ENCODE results near the gene GNL3L.
"Not testable (repeated sequence)": the region's sequence is repeated elsewhere in the genome, so short reads cannot be mapped to it uniquely, and the experiment has no call there.

GNL3L gene

GRCh38 chrX:54529552-54530356, at the start of gene GNL3L:
GNL3L (plus strand) TSS chrX:54530219; CDS start chrX:54532567, 2,348 bp downstream.
- DNase-seq (ENCODE audit: low read depth): peak; percentile 65

GRCh38 chrX:54482839-54483593, 47.0 kb upstream of the GNL3L start:
- no peak for DNase-seq (ENCODE audit: low read depth)

- no peak for DNase-seq (ENCODE audit: low read depth)
Measured at GRCh38 chrX:54483946-54484345, 46.1 kb upstream of the GNL3L start.

GRCh38 chrX:54484666-54485065, 45.4 kb upstream of the GNL3L start:
- no peak for DNase-seq (ENCODE audit: low read depth)

GRCh38 chrX:54489819-54490218, 40.2 kb upstream of the GNL3L start:
- not testable (repeated sequence) for DNase-seq (ENCODE audit: low read depth)

- DNase-seq (ENCODE audit: low read depth): peak; percentile 75
Measured at GRCh38 chrX:54492340-54492739, 37.7 kb upstream of the GNL3L start.

- no peak for DNase-seq (ENCODE audit: low read depth)
Measured at GRCh38 chrX:54494166-54494988, 35.6 kb upstream of the GNL3L start.

GRCh38 chrX:54494989-54495813, 34.8 kb upstream of the GNL3L start:
- DNase-seq (ENCODE audit: low read depth): no peak

- DNase-seq (ENCODE audit: low read depth): peak; percentile 24
Measured at GRCh38 chrX:54495814-54496516, 34.1 kb upstream of the GNL3L start, which contains the start of gene FGD1. FGD1 (minus strand) TSS chrX:54496234; CDS start chrX:54495432, 802 bp downstream.

- DNase-seq (ENCODE audit: low read depth): no peak
Measured at GRCh38 chrX:54496517-54496852, 33.5 kb upstream of the GNL3L start.

- no peak for DNase-seq (ENCODE audit: low read depth)
Measured at GRCh38 chrX:54496936-54497335, 33.1 kb upstream of the GNL3L start.

- no peak for DNase-seq (ENCODE audit: low read depth)
Measured at GRCh38 chrX:54509400-54509799, 20.6 kb upstream of the GNL3L start.

- DNase-seq (ENCODE audit: low read depth): no peak
Measured at GRCh38 chrX:54529151-54529550, 868 bp upstream of the GNL3L start.

- DNase-seq (ENCODE audit: low read depth): no peak
Measured at GRCh38 chrX:54530357-54530900, 410 bp downstream of the GNL3L start.

- no peak for DNase-seq (ENCODE audit: low read depth)
Measured at GRCh38 chrX:54534271-54534670, 4.3 kb downstream of the GNL3L start.

GRCh38 chrX:54540289-54540688, 10.3 kb downstream of the GNL3L start:
- DNase-seq (ENCODE audit: low read depth): no peak

- DNase-seq (ENCODE audit: low read depth): not testable (repeated sequence)
Measured at GRCh38 chrX:54542239-54542638, 12.2 kb downstream of the GNL3L start.

GRCh38 chrX:54550821-54551220, 20.8 kb downstream of the GNL3L start:
- no peak for DNase-seq (ENCODE audit: low read depth)

- no peak for DNase-seq (ENCODE audit: low read depth)
Measured at GRCh38 chrX:54551801-54552200, 21.8 kb downstream of the GNL3L start.

- DNase-seq (ENCODE audit: low read depth): not testable (repeated sequence)
Measured at GRCh38 chrX:54555006-54555405, 25.0 kb downstream of the GNL3L start.

- DNase-seq (ENCODE audit: low read depth): no peak
Measured at GRCh38 chrX:54560411-54560810, 30.4 kb downstream of the GNL3L start.
